Measurements from ENCODE around the gene BABAM2. TPM values are rescaled to one million over a fixed set of nuclear protein-coding genes. Genes with fewer than 3 reads are reported as not detected.

The BABAM2 gene
- total RNA-seq, 6 experiments from 2014 or later, result 17.1 to 39.4 (median 25.5) TPM

DNA sequence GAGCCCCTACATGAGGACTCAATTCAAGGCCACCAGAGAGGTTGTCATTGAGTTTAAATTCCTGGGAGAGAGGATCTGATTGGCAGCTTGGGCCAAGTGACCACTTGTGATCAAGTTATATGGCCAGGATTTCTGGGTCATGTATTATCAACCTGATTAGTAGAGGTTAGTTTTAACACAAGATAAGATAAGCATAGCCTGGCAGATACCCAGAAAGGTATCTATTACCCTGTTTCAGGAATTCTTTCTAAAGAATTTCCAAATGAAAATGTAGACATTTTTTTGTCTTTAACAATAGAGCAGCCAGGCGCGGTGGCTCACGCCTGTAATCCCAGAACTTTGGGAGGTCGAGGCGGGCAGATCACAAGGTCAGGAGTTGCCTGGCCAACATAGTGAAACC lies 50.5 kb downstream of the BABAM2 start:
- WGBS (ENCODE audit: insufficient coverage, low coverage, low lambda C conversion rate, missing lambda C conversion rate), result 94% methylated on average over 5 of the region's 5 CpGs
- H3K27ac ChIP-seq, result no peak overlapping the region
- H3K36me3 ChIP-seq, result no peaks in the 10 kb centered on the region
- H3K4me3 ChIP-seq, result no peak overlapping the region
- ATAC-seq (peak in 1 of 4 donors; percentile 30), DNase-seq (no peak)
- intact Hi-C loops (cut with DNase I), result no loop called here
- TF ChIP-seq POLR2A (IDR thresholded peaks at IDR 0.05), result no peak
- TF ChIP-seq, protein P1, sequence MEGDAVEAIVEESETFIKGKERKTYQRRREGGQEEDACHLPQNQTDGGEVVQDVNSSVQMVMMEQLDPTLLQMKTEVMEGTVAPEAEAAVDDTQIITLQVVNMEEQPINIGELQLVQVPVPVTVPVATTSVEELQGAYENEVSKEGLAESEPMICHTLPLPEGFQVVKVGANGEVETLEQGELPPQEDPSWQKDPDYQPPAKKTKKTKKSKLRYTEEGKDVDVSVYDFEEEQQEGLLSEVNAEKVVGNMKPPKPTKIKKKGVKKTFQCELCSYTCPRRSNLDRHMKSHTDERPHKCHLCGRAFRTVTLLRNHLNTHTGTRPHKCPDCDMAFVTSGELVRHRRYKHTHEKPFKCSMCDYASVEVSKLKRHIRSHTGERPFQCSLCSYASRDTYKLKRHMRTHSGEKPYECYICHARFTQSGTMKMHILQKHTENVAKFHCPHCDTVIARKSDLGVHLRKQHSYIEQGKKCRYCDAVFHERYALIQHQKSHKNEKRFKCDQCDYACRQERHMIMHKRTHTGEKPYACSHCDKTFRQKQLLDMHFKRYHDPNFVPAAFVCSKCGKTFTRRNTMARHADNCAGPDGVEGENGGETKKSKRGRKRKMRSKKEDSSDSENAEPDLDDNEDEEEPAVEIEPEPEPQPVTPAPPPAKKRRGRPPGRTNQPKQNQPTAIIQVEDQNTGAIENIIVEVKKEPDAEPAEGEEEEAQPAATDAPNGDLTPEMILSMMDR (IDR thresholded peaks at IDR 0.05), result no peak
- no peaks in the 10 kb centered on the region for H3K27me3 ChIP-seq
- no peaks in the 10 kb centered on the region for H3K4me1 ChIP-seq
- H3K9me3 ChIP-seq, result no peaks in the 10 kb centered on the region

DNA sequence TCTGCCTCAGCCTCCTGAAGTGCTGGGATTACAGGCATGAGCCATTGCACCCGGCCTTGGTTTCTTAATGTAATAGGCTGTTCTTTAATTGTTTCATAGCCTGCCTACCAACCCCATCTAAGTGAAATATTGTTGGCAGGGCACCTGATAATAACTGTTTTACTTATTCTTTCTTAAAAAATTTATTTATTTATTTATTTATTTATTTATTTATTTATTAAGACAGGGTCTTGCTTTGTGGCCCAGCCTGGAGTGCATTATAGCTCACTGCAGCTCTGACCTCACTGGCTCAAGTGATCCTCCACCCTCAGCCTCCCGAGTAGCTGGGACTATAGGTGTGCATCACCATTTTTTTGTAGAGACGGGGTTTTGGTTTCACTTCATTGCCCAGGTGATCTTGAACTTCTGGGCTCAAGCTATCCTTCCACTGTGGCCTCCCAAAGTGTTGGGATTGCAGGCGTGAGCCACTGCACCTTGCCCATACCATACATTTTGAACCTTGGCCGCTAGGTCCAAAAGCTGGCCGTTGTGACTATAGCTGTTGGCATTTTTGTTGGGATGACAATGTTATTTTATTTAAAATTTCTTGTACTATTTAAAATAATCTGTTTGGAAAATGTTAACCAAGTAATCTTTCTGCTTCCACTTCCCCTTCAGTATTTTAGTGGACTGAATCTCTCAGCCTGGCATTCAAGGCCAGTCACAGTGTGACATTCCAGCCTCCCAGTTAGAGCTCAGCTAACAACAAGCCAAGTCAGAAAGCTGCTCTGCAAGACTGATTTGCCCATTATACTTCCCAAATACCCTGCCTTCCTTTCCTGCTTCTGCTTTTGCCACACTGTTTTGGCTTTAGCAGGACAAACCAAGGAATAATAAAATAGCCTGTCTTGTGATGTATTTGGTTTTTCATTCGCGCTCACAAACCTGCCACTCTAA lies 52.4 kb downstream of the BABAM2 start:
- Histone ChIP-seq H3K9me3 (no peaks in the 10 kb centered on the region), H3K27ac (no peak overlapping the region), H3K27me3 (no peaks in the 10 kb centered on the region), H3K36me3 (no peaks in the 10 kb centered on the region), H3K4me3 (no peak overlapping the region), H3K4me1 (no peaks in the 10 kb centered on the region)
- TF ChIP-seq, protein P1 (IDR thresholded peaks at IDR 0.05), result no peak
- no peak for TF ChIP-seq POLR2A (IDR thresholded peaks at IDR 0.05)
- DNase-seq (no peak), ATAC-seq (no peak)
- 93% methylated on average over 8 of the region's 8 CpGs for WGBS (ENCODE audit: insufficient coverage, low coverage, low lambda C conversion rate, missing lambda C conversion rate)
- intact Hi-C loops (cut with DNase I), result no loop called here

DNA sequence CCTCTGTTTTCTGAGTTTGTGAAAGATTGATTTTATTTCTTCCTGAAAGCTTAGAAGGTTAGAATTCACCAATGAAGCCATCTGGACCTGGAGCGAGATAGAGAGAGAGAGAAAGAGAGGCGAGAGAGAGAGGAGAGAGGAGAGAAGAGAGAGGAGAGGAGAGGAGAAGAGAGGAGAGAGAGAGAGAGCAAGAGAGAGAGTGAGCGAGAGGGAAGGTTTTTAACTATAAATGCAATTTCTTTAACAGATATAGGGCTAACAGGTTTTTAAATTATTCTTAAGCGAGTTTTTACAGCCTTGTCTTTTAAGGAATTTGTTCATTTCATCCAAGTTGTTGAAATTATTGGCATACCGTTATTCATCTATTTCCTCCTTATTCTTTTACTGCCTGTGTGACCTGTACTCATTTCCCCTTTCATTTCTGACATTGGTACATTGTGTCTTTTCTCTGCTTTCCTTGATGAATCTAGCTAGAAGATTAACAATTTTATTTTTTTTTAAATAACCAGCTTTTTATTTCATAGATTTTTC lies 56.1 kb downstream of the BABAM2 start:
- intact Hi-C loops (cut with DNase I), result no loop called here
- 53% methylated on average over 5 of the region's 5 CpGs for WGBS (ENCODE audit: insufficient coverage, low coverage, low lambda C conversion rate, missing lambda C conversion rate)

DNA sequence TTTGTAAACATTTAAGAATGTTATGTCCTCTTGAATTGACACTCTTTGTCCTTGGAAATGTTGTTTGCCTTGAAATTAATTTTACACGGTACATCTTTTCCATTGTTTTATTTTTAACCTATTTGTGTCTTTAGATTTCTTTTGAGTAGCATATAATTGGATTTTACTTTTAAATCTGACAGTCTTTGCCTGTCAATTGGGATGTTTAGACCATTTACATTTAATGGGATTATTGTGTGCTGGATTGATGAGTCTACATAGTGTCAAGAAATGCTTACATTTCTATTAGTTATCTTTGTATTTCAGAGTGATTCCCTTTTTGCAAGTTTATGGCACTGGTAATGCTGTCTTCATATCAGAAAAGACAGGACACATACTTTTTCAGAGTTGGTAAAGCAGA lies 61.5 kb downstream of the BABAM2 start:
- Histone ChIP-seq H3K36me3 (no peaks in the 10 kb centered on the region), H3K4me3 (no peak overlapping the region), H3K9me3 (no peaks in the 10 kb centered on the region), H3K27me3 (no peaks in the 10 kb centered on the region), H3K27ac (no peak overlapping the region), H3K4me1 (peaks cover 0 to 16% (median 6%) of the 10 kb centered on the region in 4 donors)
- intact Hi-C loops (cut with DNase I), result no loop called here
- TF ChIP-seq, protein P1 (IDR thresholded peaks at IDR 0.05), result no peak
- no peak for TF ChIP-seq POLR2A (IDR thresholded peaks at IDR 0.05)
- ATAC-seq (no peak), DNase-seq (no peak)
- 100% methylated on average over 1 of the region's 1 CpG for WGBS (ENCODE audit: insufficient coverage, low coverage, low lambda C conversion rate, missing lambda C conversion rate)

More for the DNA sequence above, 56.1 kb downstream of the BABAM2 start:
- TF ChIP-seq, protein P1 (IDR thresholded peaks at IDR 0.05), result no peak
- no peak for TF ChIP-seq POLR2A (IDR thresholded peaks at IDR 0.05)
- H3K4me3 ChIP-seq, result no peak overlapping the region
- DNase-seq (no peak), ATAC-seq (peak in 1 of 4 donors; percentile 32)
- H3K9me3 ChIP-seq, result no peaks in the 10 kb centered on the region
- no peak overlapping the region for H3K27ac ChIP-seq
- no peaks in the 10 kb centered on the region for H3K27me3 ChIP-seq
- no peaks in the 10 kb centered on the region for H3K36me3 ChIP-seq
- H3K4me1 ChIP-seq, result no peaks in the 10 kb centered on the region

All from right lobe of liver (tissue), 6 donors.